ENCODE results near the gene NALCN.

The NALCN gene

DNA sequence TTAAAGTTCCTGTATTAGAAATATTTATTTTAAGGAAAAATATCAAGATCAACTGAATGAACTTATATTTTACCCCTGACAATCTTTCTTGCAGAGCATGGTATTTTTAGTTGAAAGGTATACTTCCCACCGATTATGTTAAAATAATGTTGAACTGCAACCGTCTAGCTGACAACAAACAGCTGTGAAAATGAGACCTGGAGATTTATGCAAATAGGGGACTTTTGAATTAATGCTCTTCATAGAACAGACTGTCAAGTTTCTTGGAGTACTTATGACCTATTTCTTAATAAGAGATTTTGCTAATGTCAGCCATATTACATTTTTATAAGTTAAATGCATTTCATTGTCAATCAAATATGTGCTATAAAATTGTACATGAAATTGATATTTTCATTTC, 210.9 kb downstream of the NALCN start:
- DNase-seq (ENCODE audit: low read depth in 2 of 2), result no peak

DNA sequence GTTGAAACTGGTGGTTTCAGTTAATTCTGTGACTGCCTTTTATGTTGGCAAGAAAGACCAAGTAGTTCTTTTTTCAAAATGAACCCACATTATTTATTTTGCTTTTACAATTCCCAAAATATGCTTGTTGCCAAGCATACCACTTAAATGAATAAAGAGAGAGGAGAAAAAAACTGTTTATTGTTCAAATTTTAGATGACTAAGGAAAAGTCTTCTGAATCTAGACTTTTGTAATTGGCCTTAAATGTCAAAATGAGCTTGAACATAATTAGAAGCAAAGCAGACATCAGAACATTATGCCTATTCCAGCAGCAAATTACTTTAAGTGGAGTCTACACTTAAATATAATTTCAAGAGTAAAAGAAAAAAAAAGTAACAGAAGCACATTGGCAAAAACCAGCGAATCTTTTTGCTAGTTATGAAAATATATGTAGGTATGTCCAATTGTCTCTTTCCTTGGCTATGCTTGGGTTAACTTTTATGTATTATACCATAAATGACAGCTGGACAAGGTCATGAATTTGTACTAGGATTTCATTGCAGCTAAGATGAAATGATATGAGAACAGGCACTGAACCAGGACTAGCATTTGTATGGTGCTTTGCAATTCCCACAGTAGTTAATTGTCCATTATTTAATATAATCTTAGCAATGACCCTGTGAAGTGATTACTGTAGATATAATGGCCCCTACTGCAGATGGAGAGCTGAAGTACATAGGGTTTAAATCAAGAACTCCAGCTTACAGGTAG, 211.9 kb downstream of the NALCN start:
- no peak for DNase-seq (ENCODE audit: low read depth in 2 of 2)

DNA sequence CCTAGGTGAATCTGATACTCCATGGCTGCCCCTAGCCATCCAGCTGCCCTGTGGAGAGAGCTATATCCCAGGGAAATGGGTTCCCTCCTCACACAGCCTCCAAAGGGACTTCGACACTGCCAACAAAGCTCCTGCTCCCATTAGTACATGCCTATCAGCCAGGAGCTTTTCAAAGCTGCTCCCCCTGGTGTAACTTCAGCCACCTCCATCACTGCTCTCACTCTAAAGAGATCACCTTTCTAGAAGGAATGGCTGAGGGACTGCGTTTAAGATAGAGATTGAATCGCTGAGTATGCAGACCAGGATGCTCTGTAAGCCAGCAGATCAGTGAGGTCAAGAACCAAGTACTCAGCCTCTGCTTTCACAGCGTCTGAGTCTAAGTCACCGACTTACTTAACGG, 213.7 kb downstream of the NALCN start:
- no peak for DNase-seq (ENCODE audit: low read depth in 2 of 2)

DNA sequence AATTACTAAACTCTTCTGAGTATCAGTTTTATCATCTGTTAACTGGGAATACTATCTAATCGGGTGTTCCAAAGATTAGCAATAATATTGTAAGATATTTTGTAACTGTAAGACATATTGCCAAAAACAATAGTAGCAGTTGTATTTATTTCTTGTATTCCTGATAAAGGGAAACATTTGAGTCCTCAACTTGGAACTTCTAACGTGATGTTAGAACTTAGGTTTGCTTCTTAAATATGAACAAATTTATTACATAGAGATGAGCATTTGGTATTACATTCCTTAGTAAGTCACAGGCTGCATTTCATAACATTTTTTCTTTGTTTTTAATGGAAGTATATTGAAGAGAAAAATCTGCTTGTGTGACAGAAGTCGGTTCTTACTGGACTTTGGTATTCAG, 225.3 kb downstream of the NALCN start:
- DNase-seq (ENCODE audit: low read depth in 2 of 2), result no peak

DNA sequence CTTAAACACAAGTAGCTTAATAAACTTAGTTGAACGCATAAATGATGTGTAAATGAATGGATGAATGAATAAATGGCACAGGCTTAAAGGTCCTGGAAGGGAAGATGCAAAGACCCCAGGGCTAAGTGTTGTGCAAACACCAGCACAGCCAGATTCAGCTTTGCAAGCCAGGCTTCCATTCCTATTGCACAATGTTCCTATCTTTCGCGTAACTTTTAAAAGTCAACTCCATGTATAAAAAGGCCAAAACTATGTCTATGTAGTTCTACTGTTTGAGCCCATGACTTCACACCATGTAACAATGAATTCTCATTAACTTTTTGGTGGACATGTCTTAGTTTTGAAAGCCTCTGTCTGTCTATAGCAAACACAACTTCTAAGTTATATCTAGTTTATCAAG, 226.0 kb downstream of the NALCN start:
- no peak for DNase-seq (ENCODE audit: low read depth in 2 of 2)

DNA sequence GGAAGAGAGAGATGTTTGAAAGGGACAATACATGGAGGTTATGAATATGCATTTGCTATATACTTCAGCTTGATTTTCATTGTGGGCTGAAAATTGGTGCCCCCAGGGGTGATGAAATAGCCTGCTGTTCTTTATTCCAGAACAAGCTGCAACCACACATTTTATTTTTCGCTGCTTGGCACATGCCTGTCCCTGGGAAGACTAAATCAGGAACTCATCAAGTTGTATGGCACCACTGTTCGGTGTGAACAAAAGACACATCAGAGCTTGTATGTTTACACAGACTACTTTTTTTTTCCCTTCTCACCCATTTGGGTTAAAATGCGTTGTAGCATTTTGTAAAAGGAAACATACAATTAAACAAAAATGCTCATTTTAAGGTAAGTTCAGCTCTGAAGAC, 230.7 kb downstream of the NALCN start:
- no peak for DNase-seq (ENCODE audit: low read depth in 2 of 2)

DNA sequence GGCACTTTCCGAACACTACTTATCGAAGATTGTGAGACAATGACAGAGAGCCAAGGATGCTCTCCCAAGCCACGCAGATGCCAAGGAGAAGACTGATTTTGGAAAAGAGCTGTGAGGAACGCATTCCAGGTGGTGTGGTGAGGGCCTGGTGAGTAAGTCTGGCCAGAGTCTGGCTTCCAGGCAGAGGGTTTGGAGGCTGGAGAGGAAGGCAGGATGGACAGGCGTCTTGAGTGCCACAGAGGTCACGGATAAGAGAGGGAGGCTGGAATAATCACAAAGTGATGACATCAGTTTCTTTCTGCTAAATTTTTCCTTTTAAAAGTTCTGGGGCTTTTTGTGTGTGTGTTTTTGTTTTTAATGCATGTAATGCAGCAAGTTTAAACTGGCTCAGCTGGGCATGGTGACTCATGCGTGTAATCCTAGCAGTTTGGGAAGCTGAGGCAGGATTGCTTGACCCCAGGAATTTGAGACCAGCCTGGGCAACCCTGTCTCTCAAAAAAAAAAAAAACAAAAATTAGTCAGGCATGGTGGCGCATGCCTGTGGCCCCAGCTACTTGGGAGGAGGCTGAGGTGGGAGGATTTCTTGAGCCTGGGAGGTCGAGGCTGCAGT, 235.1 kb downstream of the NALCN start:
- DNase-seq (ENCODE audit: low read depth in 2 of 2), result no peak

DNA sequence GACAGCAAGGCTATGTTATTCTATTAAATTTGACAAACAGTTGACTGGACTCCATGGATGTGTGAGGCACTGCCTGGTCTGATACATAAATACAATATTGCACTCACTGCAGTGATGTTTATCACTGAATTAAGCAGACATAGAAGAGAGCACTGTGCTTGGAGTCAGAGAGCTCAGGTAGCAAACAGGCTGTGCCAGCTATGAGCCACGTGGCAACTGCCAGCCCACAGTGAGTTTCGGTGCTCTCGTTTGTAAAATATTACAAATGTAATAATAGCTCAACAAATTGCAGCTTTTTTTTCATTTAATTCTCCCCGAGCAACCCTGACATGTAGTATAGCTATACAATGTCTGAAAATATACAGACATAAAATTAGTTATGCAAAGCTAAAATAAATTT, 237.3 kb downstream of the NALCN start:
- no peak for DNase-seq (ENCODE audit: low read depth in 2 of 2)

DNA sequence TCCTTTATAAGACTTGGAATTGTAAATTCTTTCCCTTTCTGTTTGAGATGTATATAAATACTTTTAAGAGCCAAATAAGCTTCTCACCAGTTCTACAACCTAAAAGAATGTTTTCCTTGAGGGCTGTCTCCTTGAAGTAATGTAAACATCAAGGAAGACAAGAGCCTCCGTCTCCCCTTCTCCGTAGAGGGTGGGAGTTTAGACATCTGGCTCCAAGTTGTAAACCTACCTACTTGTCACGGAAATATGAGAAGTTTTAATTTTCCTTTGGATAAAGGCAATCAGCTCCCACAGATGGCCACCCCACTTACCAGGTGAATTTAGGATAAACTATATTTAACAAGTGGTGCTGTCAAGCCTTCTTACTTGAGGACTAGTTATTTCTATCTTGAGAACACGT, 237.9 kb downstream of the NALCN start:
- no peak for DNase-seq (ENCODE audit: low read depth in 2 of 2)

DNA sequence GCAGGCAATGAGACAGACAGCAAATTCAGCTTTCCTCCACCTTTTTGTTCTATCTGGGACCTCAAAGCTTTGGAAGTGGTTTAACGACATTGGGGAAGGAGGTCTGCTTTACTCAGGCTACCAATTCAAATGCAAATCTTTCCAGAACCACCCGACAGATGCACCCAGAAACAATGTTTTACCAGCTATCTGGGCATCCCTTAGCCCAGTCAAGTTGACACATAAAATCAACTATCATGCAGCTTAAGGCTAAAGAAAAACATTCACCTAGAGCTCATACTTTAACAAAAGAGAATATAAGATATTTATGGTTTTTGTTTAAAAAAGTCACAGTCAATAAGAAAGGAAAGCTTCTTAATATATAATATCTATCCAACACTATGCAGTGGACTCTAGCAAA, 246.0 kb downstream of the NALCN start:
- no peak for DNase-seq (ENCODE audit: low read depth in 2 of 2)

DNA sequence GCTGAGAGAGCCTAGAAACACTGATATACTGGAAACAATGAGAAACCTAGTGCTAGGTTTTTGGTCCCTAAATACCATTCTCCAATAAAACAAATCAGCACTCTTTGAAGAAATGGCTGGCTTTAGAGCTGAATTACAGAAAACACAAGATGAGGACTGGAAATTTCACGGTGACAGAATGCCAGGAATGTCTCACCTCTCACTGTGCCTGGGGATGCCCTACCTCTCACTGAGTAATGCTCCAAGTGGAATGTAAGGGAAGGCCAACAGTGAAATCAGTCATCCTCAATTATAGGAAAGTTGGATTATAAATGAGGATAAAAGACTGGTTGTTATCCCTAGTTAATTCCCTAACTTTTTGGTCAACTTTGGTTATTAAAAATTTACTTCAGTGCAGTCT, 259.0 kb downstream of the NALCN start:
- no peak for DNase-seq (ENCODE audit: low read depth in 2 of 2)

DNA sequence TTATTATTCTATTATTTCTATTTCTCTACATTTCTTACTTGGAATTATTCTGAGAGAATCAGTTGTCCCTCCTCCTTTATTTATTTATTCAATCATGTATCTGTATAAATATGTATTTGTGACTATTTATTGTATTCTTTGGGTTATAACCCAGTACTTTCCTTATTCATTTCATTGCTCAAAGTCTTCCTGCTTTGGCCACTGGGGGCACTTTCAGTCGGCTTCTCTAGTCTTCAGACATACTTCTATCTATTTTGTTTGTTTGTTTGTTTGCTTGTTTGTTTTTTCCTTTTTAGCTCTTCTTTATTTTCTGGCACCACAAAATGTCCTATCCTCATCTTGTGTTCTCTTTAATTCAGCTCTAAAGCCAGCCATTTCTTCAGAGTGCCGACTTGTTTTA, 260.4 kb downstream of the NALCN start:
- no peak for DNase-seq (ENCODE audit: low read depth in 2 of 2)

DNA sequence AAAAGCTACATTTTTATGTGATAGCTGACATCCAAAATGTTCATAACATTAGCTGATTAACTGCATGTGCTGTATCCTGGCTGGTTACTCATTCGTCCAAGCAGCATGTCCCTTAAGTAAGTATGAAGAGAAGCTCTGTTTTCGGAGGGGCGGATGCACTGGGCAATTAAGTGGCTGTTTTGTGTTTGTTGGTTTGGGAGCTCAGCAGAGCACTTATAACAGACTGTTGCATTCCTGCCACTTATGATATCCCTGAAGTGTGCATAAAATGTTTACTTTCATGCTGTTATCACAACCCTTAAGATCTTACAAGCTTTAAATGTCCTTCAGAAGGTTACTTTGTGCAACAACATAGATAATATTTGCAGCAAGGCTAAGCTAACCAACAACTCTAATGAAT, 264.1 kb downstream of the NALCN start:
- DNase-seq (ENCODE audit: low read depth in 2 of 2), result no peak

DNA sequence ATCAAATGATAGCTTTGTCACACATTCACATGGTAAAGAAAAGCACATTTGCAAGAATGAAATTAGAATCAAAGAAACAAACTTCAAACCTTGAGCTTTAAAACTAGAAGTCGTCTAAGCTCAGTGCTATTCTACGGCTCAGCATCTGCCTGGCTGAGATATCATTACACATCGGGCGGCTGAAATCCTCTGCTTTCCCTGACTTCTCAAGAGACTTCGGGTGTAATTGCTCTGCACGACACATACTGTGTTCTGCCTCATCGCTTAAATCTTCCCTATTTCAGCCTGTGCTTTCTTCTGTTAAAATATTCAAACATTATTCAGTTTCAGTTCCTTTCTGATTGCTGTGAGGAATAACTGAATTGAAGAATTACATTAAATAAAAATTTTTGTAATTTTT, 265.3 kb downstream of the NALCN start:
- DNase-seq (ENCODE audit: low read depth in 2 of 2), result no peak

DNA sequence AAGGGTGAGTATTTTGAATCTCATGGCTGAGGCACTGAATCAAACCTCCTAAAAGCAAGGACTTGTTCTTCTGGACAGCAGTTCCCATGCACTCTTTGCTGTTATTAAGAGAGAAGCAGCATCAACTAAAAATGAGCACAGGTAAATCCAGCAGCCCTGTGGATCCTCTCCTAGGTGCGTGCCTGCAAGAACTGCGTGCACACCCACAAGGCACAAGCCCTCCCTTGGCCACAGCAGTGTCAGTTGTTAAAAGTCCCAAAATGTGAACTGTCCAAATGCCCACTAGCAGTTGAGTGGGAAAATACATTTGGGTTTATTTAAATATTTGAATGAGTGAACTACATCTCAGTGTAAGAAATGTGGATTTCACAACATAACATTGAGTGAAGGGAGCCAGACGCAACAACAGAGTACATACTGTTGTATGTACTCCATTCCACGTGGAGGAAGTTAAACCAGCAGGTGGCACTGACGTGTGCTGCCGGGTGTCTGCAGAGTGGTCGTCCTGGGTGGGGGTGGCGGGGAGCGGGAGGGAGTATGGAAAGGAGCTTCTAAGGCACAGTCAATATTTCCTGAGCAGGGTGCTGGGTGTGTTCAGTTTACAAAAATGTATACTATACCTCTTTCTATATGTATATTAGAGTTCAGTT, 266.4 kb downstream of the NALCN start:
- no peak for DNase-seq (ENCODE audit: low read depth in 2 of 2)

DNA sequence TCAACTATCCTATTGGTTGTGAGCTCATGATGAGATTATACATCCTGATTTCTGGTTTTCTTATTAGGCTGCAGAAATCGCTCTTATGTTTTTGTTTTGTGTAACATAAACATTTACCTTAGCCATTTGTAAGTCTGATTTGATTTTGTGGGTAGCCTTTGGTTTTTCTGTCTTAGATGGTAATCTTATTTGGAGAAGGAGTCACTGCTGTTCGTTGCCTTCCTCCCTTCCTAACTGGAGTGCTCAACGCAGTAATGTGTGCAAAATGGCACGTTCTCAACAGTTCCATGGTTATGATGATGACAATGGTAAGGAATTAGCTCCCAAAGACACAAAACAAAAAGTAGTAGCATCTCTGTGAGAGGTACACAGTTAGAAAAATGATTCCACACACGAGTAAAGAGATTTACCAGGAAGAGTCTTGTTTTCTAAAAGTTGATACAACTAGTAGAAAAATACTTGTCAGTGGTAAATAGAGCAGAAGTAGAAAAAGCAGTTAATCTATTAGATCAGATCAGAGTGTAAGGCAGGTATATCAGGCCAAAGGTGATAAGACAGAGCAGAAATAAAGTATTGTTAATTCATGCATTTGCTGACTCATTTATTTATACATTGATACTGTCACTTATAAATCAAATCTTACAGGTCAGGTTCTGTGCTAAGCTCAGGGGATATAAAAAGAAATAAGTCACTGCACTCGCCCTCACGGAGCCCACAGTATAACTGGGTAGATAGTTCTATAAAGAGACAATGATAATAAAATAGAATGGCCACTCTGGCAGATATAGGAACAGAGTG, 270.0 kb downstream of the NALCN start:
- no peak for DNase-seq (ENCODE audit: low read depth in 2 of 2)

DNA sequence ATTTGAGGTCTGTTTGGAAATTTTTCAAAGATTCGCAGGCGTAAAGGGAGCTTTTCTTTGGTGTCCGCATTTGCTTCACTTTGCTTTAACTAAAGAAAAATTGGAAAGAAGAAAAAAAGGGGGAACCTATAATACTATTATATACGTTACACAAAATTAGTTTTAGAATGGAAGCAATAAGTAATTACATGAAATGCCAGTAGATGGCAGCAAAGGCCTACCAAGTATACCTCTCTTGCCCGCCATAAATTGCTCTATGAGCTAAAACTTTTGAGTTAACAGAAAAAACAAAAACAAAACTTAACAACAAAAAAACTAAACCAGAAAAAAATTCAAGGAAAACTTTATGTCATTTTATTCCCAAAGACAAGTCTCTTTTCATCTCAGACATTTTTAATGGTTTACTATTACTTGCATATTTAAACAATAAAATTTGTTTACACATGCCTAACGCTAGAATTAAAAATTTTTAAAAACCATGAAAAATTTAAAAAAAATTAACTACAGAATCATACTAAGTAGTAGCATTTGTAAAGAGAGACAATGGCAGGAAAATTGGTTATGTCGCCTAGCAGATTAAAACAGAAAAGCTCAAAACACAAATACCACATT, 271.4 kb downstream of the NALCN start:
- no peak for DNase-seq (ENCODE audit: low read depth in 2 of 2)

DNA sequence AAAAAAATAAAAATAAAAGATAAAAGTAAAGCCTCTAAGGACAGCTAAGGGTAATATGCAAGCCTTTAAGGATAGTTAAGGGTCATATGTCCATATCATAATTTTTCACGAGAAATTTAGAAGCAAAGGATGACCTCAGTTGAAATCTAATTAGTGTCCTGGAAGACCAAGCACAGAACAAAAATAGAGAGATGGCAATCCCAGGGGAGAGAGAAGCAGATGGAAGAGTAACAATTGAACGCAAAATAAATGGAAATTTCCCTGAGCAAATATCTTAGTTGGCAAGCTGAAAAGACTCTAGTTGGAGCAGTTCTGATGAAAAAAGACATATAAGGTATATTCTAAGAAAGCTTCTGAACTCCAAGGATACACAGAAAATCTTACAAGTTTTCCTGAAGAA, 275.4 kb downstream of the NALCN start:
- DNase-seq (ENCODE audit: low read depth in 2 of 2), result no peak

DNA sequence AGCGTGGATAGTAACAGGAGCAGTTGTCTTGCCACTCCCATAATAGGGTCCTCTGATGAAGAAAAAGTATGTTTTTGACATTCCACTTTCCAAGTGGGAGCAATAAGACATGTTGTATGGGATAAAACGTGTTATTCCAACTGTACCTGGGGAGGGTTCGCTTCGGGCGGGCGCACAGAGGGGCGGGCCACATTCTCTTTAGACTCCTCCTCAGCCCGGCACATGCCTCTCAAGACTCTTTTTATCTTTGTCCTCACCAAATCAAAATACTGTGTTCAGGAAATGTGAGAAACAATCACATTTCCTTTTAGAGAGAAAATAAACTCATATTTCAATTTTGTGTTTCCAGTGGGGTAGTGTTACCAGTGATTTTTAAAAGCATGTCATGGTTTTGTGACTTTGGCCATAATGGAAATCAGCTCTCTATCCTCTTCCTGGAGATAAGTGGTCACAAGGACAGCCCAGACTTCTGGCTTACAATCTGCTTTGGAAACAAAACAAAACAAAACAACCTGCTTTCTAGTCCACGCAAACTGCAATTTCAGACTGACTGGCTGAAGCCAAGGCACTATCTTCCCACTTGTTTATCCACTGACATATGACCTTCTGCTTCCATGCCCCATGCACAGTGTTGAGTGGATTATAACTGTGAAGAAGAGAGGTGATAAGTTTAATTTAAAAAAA, 276.1 kb downstream of the NALCN start:
- DNase-seq (ENCODE audit: low read depth in 2 of 2), result no peak

DNA sequence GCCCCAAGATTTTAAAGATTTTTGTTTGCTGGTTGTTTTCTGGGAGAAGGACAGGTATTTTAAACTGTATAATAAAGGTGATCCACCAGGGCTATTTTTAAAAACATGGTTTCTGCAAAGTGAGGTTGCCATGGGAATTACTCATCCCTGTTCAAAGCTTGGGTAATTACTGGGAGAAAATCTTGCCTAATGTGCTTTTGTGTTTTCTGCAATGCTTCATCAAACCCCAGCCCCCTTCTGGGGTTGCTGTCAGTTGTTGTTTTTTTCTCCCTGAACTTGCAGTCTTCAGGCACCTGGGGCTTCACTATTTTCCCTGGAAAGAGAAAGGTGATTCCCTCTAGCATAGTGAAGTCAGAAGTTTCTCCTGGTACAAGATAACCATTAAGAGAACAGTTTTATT, 277.2 kb downstream of the NALCN start:
- DNase-seq (ENCODE audit: low read depth in 2 of 2), result no peak

DNA sequence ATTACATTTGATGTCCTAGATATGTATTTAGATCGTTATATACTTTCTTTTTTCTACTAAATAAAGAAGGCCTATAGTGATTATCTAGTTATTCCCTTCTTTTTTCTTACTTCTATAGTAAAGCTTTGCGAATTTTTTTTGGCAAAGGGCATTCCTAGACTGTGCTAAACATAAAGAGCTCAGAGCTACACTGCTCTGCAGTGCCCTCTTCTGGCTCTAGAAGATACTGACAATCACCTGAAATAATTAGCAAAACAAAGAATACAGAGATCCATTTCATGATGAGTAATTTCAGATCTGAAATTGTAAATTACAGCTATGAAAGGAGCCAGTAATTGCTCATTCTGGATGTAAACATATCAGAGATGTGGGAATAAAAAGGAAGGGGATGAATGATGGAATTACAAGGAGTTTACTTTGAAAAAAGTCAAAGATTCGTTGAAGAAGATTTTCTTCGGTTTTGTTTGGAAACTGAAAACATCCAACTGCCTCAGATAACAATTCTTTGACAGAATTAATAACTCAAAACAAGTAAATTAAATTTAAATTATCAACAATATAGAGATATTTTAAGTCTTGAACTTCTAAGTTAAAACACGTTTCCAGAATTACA, 288.5 kb downstream of the NALCN start:
- no peak for DNase-seq (ENCODE audit: low read depth in 2 of 2)

Measured in stimulated activated CD4-positive, alpha-beta T cell treated with anti-CD3 and anti-CD28 coated beads, Interleukin-12 subunit alpha, Interleukin-12 subunit beta, amount 100 ng/mL, for 24 hours (primary cell).